HL-60/S4 treated with retinoic acid at 250 ng/mL for 4 days and 3 days (cell line): ENCODE measurements around the gene TAS2R42.

Experiments used
- in situ Hi-C: fragments of 300-500 bp; cut with MboI; formaldehyde crosslinking; loops from 2 replicates; pipeline ENCODE4 v1.7.0; 2022; ENCODE audit warnings: low sequenced_read_pairs

TAS2R42 gene

GRCh38 chr12:11186837-11187236 lies at the start of gene TAS2R42:
Gene TAS2R42, minus strand, starts transcription at chr12:11186937. Its CDS starts 0 bp downstream, at chr12:11186937.
- in situ Hi-C loops: no loop called here

- in situ Hi-C loops: loop anchor here (25.0 kb wide), 1 partner anchor 254 kb away; no protein-coding TSS in a partner anchor
Measured at GRCh38 chr12:11233532-11233931, 46.8 kb upstream of the TAS2R42 start.

- in situ Hi-C loops: loop anchor here (25.0 kb wide), 1 partner anchor 259 kb away; no protein-coding TSS in a partner anchor
Measured at GRCh38 chr12:11228296-11228879, 41.7 kb upstream of the TAS2R42 start.

- in situ Hi-C loops: loop anchor here (25.0 kb wide), 1 partner anchor 260 kb away; no protein-coding TSS in a partner anchor
Measured at GRCh38 chr12:11227373-11227772, 40.6 kb upstream of the TAS2R42 start.

GRCh38 chr12:11209113-11209512 lies 22.4 kb upstream of the TAS2R42 start:
- in situ Hi-C loops: no loop called here

GRCh38 chr12:11204173-11204572 lies 17.4 kb upstream of the TAS2R42 start:
- in situ Hi-C loops: no loop called here

- in situ Hi-C loops: no loop called here
Measured at GRCh38 chr12:11202811-11203210, 16.1 kb upstream of the TAS2R42 start.

GRCh38 chr12:11183011-11183410 lies 3.7 kb downstream of the TAS2R42 start:
- in situ Hi-C loops: no loop called here

GRCh38 chr12:11182529-11182928 lies 4.2 kb downstream of the TAS2R42 start:
- in situ Hi-C loops: no loop called here

GRCh38 chr12:11178250-11178649 lies 8.5 kb downstream of the TAS2R42 start:
- in situ Hi-C loops: no loop called here

- in situ Hi-C loops: no loop called here
Measured at GRCh38 chr12:11174022-11174421, 12.7 kb downstream of the TAS2R42 start.

- in situ Hi-C loops: no loop called here
Measured at GRCh38 chr12:11171969-11172675, 14.6 kb downstream of the TAS2R42 start.

- in situ Hi-C loops: no loop called here
Measured at GRCh38 chr12:11171145-11171968, 15.4 kb downstream of the TAS2R42 start, which contains the start of gene SMIM10L1. Gene SMIM10L1, plus strand, starts transcription at chr12:11171194. Its CDS starts 163 bp downstream, at chr12:11171357.

GRCh38 chr12:11170810-11171144 lies 16.0 kb downstream of the TAS2R42 start:
- in situ Hi-C loops: no loop called here

GRCh38 chr12:11166300-11166699 lies 20.4 kb downstream of the TAS2R42 start:
- in situ Hi-C loops: no loop called here

- in situ Hi-C loops: no loop called here
Measured at GRCh38 chr12:11164384-11164783, 22.4 kb downstream of the TAS2R42 start.

- in situ Hi-C loops: no loop called here
Measured at GRCh38 chr12:11162502-11162901, 24.2 kb downstream of the TAS2R42 start.

GRCh38 chr12:11158885-11159444 lies 27.8 kb downstream of the TAS2R42 start:
- in situ Hi-C loops: no loop called here

- in situ Hi-C loops: no loop called here
Measured at GRCh38 chr12:11154400-11154925, 32.3 kb downstream of the TAS2R42 start.

- in situ Hi-C loops: no loop called here
Measured at GRCh38 chr12:11152725-11153124, 34.0 kb downstream of the TAS2R42 start.

GRCh38 chr12:11150832-11151231 lies 35.9 kb downstream of the TAS2R42 start:
- in situ Hi-C loops: no loop called here
